Measurements from ENCODE around the gene KIF5C. TPM values are rescaled to one million over a fixed set of nuclear protein-coding genes. Genes with fewer than 3 reads are reported as not detected.

Gene KIF5C
- total RNA-seq, 1 donor from 2014 or later: 63.1 TPM

DNA sequence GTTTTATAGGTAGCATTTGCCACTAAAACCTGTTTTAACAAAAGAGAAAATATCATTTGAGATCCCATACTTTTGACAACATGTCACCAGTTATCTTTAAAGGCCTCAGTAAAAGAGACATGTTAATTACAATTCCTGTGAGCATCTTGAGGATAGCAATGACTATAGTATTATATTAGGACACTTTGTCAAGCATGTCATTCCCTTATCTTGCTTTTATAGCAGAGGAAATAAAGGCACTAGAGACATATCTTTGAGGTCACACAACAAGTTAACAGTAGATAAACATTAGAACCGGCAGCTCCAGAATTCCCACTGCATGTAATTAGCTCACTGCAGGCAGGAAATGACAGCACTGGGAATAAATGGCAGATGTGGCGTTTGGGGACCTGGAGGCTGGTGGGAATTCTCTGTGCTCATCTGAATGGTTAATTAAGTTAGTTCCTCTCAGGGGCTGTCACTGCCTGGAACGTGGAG is 189.4 kb downstream of the KIF5C start:
- no peak overlapping the region for H3K27ac Mint-ChIP-seq
- no peak overlapping the region for H3K9ac ChIP-seq
- H3K4me1 ChIP-seq: no peaks in the 10 kb centered on the region
- no peak overlapping the region for H3K4me3 ChIP-seq
- no peaks in the 10 kb centered on the region for H3K27me3 ChIP-seq
- no peaks in the 10 kb centered on the region for H3K27me3 Mint-ChIP-seq (ENCODE audit: insufficient read depth, low read depth)
- H3K36me3 Mint-ChIP-seq: no peaks in the 10 kb centered on the region
- H3K4me3 Mint-ChIP-seq: no peak overlapping the region
- no peaks in the 10 kb centered on the region for H3F3A ChIP-seq (ENCODE audit: low read depth)
- no peak overlapping the region for H3K4me2 ChIP-seq
- peaks cover 2% of the 10 kb centered on the region for H3K4me1 Mint-ChIP-seq
- TF ChIP-seq EZH2phosphoT487 (IDR thresholded peaks at IDR 0.05): no peak
- TF ChIP-seq, protein P1, sequence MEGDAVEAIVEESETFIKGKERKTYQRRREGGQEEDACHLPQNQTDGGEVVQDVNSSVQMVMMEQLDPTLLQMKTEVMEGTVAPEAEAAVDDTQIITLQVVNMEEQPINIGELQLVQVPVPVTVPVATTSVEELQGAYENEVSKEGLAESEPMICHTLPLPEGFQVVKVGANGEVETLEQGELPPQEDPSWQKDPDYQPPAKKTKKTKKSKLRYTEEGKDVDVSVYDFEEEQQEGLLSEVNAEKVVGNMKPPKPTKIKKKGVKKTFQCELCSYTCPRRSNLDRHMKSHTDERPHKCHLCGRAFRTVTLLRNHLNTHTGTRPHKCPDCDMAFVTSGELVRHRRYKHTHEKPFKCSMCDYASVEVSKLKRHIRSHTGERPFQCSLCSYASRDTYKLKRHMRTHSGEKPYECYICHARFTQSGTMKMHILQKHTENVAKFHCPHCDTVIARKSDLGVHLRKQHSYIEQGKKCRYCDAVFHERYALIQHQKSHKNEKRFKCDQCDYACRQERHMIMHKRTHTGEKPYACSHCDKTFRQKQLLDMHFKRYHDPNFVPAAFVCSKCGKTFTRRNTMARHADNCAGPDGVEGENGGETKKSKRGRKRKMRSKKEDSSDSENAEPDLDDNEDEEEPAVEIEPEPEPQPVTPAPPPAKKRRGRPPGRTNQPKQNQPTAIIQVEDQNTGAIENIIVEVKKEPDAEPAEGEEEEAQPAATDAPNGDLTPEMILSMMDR (IDR thresholded peaks at IDR 0.05): no peak
- TF ChIP-seq EZH2 (IDR thresholded peaks at IDR 0.05): no peak
- DNase-seq (ENCODE audit: low spot score): no peak
- peaks cover 2% of the 10 kb centered on the region for H3K9me3 Mint-ChIP-seq
- no peak overlapping the region for H3K27ac ChIP-seq
- no peaks in the 10 kb centered on the region for H3K79me2 ChIP-seq (ENCODE audit: low read depth)
- H3K36me3 ChIP-seq: no peaks in the 10 kb centered on the region
- H2AFZ ChIP-seq (replicated peaks): no peak overlapping the region
- H4K20me1 ChIP-seq (ENCODE audit: low read depth): no peaks in the 10 kb centered on the region
- H3K9me3 ChIP-seq (ENCODE audit: low read depth): no peaks in the 10 kb centered on the region

DNA sequence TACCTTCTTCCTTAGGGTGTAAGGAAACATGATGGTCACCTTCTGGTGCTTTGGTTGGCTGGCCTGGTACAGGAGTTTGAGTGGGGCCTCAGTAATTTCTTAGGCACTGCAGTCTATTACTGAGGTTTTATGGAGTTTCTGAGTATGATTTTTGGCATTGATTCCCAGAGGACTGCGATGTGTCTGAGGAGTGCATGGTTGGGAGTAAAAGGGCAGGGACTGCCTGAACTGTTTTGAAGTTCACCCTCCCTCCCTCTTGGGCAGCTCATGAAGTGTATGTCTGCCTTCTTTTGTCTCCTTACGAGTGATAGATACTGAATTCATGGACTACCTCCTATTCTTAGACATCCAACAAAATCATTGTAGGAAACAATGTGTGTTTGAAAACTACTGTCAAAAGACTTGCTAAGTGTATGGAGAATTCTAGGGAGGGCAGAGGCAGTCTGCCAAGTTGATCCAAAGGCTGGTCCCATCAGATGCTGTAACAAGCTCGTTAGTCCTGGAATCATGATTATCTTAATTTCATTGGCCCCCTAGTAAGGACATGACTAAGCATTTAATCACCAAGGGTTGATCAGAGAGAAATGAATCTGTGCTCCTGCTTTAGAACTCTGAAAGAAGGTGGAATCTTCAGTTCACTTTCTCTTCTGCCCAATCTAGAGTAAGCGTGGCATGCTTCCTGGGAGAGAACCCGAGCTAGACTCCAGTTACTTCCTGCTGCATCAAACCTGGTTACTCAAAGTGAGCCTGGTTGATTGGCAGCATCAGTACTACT is 190.0 kb downstream of the KIF5C start:
- Histone ChIP-seq H3F3A (ENCODE audit: low read depth) (no peaks in the 10 kb centered on the region), H3K9me3 (ENCODE audit: low read depth) (no peaks in the 10 kb centered on the region), H3K27me3 (no peaks in the 10 kb centered on the region), H3K79me2 (ENCODE audit: low read depth) (no peaks in the 10 kb centered on the region), H3K9ac (no peak overlapping the region), H3K4me1 (no peaks in the 10 kb centered on the region), H3K4me2 (no peak overlapping the region), H3K27ac (no peak overlapping the region), H4K20me1 (ENCODE audit: low read depth) (no peaks in the 10 kb centered on the region), H3K4me3 (no peak overlapping the region), H3K36me3 (no peaks in the 10 kb centered on the region), H2AFZ (replicated peaks) (no peak overlapping the region)
- Mint-ChIP-seq H3K27me3 (ENCODE audit: insufficient read depth, low read depth) (no peaks in the 10 kb centered on the region), H3K4me1 (peaks cover 2% of the 10 kb centered on the region), H3K36me3 (no peaks in the 10 kb centered on the region), H3K9me3 (peaks cover 2% of the 10 kb centered on the region), H3K4me3 (no peak overlapping the region), H3K27ac (no peak overlapping the region)
- TF ChIP-seq EZH2phosphoT487 (IDR thresholded peaks at IDR 0.05): no peak
- TF ChIP-seq, protein P1 (IDR thresholded peaks at IDR 0.05): no peak
- no peak for TF ChIP-seq EZH2 (IDR thresholded peaks at IDR 0.05)
- no peak for DNase-seq (ENCODE audit: low spot score)

DNA sequence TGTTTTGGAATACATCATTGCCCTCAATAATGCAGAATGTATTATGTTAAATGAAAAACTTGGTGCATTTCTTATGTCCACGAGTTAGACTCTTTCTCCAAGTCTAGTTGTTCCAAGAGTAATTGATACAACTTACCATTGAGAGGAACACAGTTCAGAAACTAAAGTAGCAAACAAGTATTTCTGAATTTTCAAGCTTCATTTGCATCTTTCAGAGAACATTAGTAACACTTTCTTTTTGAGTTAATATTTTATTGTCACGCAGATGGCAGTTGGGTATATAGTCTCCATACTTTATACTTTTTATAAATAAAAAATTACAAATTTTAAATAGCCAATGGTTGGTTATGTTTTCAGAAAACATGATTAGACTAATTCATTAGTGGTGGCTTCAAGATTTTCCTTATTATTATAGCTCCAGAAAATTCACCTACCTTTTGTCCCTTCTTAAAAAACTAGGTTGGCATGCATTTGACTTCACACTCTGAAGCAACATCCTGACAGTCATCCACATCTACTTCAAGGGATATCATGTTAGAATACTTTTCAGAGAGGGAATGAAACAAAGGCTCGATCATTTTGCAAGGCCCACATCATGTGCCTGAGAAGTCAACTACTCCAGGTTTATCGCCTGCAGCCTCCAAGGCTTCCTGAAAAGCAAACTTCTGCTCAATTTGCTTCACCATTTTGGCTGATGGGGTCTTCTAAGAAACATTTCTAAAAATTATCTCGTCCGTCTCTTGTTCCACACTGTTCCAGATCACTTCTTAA is 193.4 kb downstream of the KIF5C start:
- no peak for DNase-seq (ENCODE audit: low spot score)
- Mint-ChIP-seq H3K9me3 (peaks cover 2% of the 10 kb centered on the region), H3K4me3 (no peak overlapping the region), H3K4me1 (no peaks in the 10 kb centered on the region), H3K36me3 (no peaks in the 10 kb centered on the region), H3K27ac (no peak overlapping the region), H3K27me3 (ENCODE audit: insufficient read depth, low read depth) (no peaks in the 10 kb centered on the region)
- TF ChIP-seq EZH2 (IDR thresholded peaks at IDR 0.05): no peak
- Histone ChIP-seq H3K9me3 (ENCODE audit: low read depth) (no peaks in the 10 kb centered on the region), H2AFZ (replicated peaks) (no peak overlapping the region), H3K27ac (no peak overlapping the region), H3K27me3 (no peaks in the 10 kb centered on the region), H3F3A (ENCODE audit: low read depth) (no peaks in the 10 kb centered on the region), H3K4me2 (no peak overlapping the region), H3K4me1 (peaks cover 8% of the 10 kb centered on the region), H3K36me3 (no peaks in the 10 kb centered on the region), H3K79me2 (ENCODE audit: low read depth) (no peaks in the 10 kb centered on the region), H3K4me3 (no peak overlapping the region), H3K9ac (no peak overlapping the region), H4K20me1 (ENCODE audit: low read depth) (no peaks in the 10 kb centered on the region)
